Liver (tissue), 9 donors: ENCODE results near the gene SPATA2L. TPM values are rescaled to one million over a fixed set of nuclear protein-coding genes. Genes with fewer than 3 reads are reported as not detected.

Experiments
- DNase-seq: peaks from one replicate; pipeline ENCODE4 v3.0.0-alpha.2; 2017; ENCODE audit warnings: low spot score
- H3K27ac ChIP-seq, 2 donors: one replicate each; pipeline ENCODE4 v1.7.0; 2013; ENCODE audit warnings: inconsistent platforms in 2 of 2, low read length in 2 of 2, control low read depth in 1 of 2, low read depth in 1 of 2, mild to moderate bottlenecking in 1 of 2
- H3K27me3 ChIP-seq, 4 donors: one replicate each; pipeline versions ENCODE4 v1.6.1 to v1.7.0; 2013; ENCODE audit warnings: low read length in 3 of 4, inconsistent platforms in 1 of 4, mild to moderate bottlenecking in 1 of 4, moderate library complexity in 1 of 4; ENCODE audit not compliant: control insufficient read depth in 4 of 4, insufficient read depth in 4 of 4
- H3K36me3 ChIP-seq, 4 donors: one replicate each; pipeline versions ENCODE4 v1.6.1 to v1.7.0; 2013; ENCODE audit warnings: low read length in 3 of 4, mild to moderate bottlenecking in 3 of 4, low read depth in 1 of 4, moderate library complexity in 1 of 4; ENCODE audit not compliant: control insufficient read depth in 4 of 4, insufficient read depth in 3 of 4
- H3K4me1 ChIP-seq, 4 donors: one replicate each; pipeline versions ENCODE4 v1.6.1 to v1.7.0; 2013; ENCODE audit warnings: low read length in 3 of 4, mild to moderate bottlenecking in 3 of 4, moderate library complexity in 1 of 4; ENCODE audit not compliant: control insufficient read depth in 4 of 4, insufficient read depth in 4 of 4
- H3K4me3 ChIP-seq, 3 donors: one replicate each; pipeline versions ENCODE4 v1.6.1 to v1.7.0; 2013; ENCODE audit warnings: low read length in 3 of 3, control low read depth in 1 of 3, low read depth in 1 of 3, mild to moderate bottlenecking in 1 of 3
- H3K9ac ChIP-seq, 2 donors: one replicate each; pipeline ENCODE4 v1.7.0; 2013; ENCODE audit warnings: low read length in 2 of 2, mild to moderate bottlenecking in 2 of 2, moderate library complexity in 2 of 2, control low read depth in 1 of 2, low read depth in 1 of 2
- H3K9me3 ChIP-seq, 4 donors: one replicate each; pipeline versions ENCODE4 v1.6.1 to v1.7.0; 2013; ENCODE audit warnings: low read length in 3 of 4; ENCODE audit not compliant: control insufficient read depth in 4 of 4
- ATF3 ChIP-seq: IDR thresholded peaks from 2 replicates; pipeline ENCODE4 v1.6.1; 2016; ENCODE audit warnings: antibody characterized with exemption
- CTCF ChIP-seq: fragments of 150-350 bp; IDR thresholded peaks from 2 replicates; pipeline ENCODE4 v1.5.1; 2017; ENCODE audit warnings: improper control_type of control experiment, low read depth, low read length; ENCODE audit not compliant: missing input control
- EGR1 ChIP-seq, 2 donors: IDR thresholded peaks; 2 replicates each; pipeline ENCODE4 v1.6.1; 2016 to 2018; ENCODE audit warnings: antibody characterized with exemption in 2 of 2, low read depth in 2 of 2
- FOXA1 ChIP-seq: IDR thresholded peaks from 2 replicates; pipeline ENCODE4 v1.6.1; 2016; ENCODE audit warnings: antibody characterized with exemption
- FOXA2 ChIP-seq: IDR thresholded peaks from 2 replicates; pipeline ENCODE4 v1.6.1; 2016; ENCODE audit warnings: antibody characterized with exemption
- HNF4A ChIP-seq, 2 donors: conservative IDR thresholded peaks; 2 replicates each; pipeline ENCODE4 v1.6.1; 2016; ENCODE audit warnings: antibody characterized with exemption in 2 of 2, mild to moderate bottlenecking in 2 of 2
- HNF4G ChIP-seq: IDR thresholded peaks from 2 replicates; pipeline ENCODE4 v1.6.1; 2016; ENCODE audit warnings: antibody characterized with exemption
- JUND ChIP-seq, 2 donors: IDR thresholded peaks; 2 replicates each; pipeline ENCODE4 v1.6.1; 2016; ENCODE audit warnings: antibody characterized with exemption in 2 of 2
- MAX ChIP-seq: IDR thresholded peaks from 2 replicates; pipeline ENCODE4 v1.6.1; 2016; ENCODE audit warnings: antibody characterized with exemption
- NR2F2 ChIP-seq: IDR thresholded peaks from 2 replicates; pipeline ENCODE4 v1.6.1; 2016; ENCODE audit warnings: antibody characterized with exemption
- RAD21 ChIP-seq, 2 donors: IDR thresholded peaks; 2 replicates each; pipeline ENCODE4 v1.6.1; 2016; ENCODE audit warnings: antibody characterized with exemption in 2 of 2, mild to moderate bottlenecking in 2 of 2
- REST ChIP-seq: IDR thresholded peaks from 2 replicates; pipeline ENCODE4 v1.6.1; 2016; ENCODE audit warnings: antibody characterized with exemption, mild to moderate bottlenecking
- RXRA ChIP-seq, 2 donors: IDR thresholded peaks; 2 replicates each; pipeline ENCODE4 v1.6.1; 2017 to 2018; ENCODE audit warnings: antibody characterized with exemption in 2 of 2, mild to moderate bottlenecking in 1 of 2
- SP1 ChIP-seq: IDR thresholded peaks from 2 replicates; pipeline ENCODE4 v1.6.1; 2018; ENCODE audit warnings: antibody characterized with exemption, mild to moderate bottlenecking
- TAF1 ChIP-seq: conservative IDR thresholded peaks from 2 replicates; pipeline ENCODE4 v1.6.1; 2016; ENCODE audit warnings: antibody characterized with exemption, mild to moderate bottlenecking
- YY1 ChIP-seq: IDR thresholded peaks from 2 replicates; pipeline ENCODE4 v1.6.1; 2016; ENCODE audit warnings: antibody characterized with exemption, mild to moderate bottlenecking
- WGBS: extraction: QIAGEN DNeasy Blood & Tissue Kit; methylation state at CpG from one replicate; pipeline ENCODE4 v1.1.7; 2013; 5-methylcytosine and 5-hydroxymethylcytosine counted together
- polyA plus RNA-seq, 2 donors: library from polyadenylated mRNA; stranded (reverse) in 1 of 2; unstranded in 1 of 2; fragments of 200-250 nt in 1 of 2; fragments of >200 nt in 1 of 2; fragmentation: Nextera tagmentation in 1 of 2; extraction: Ambion mirVana in 1 of 2; gene quantifications; one replicate each; pipeline versions ENCODE4 v1.2.1 to v1.2.3, GENCODE V29; 2013 to 2015
- total RNA-seq, 2 donors: library from RNA; depleted of rRNA; stranded (reverse); fragments of >200 nt; gene quantifications; one replicate each; pipeline ENCODE4 v1.2.3, GENCODE V29; 2014
- donor health status: healthy.
- donor health status: healthy.
- donor health status: healthy.
- donor health status: healthy.
- donor health status: healthy.

SPATA2L gene
- total and polyA plus RNA-seq, 4 donors = 4.6 to 11.3 (median 6.9) TPM

- TF ChIP-seq CTCF = no peak
Measured at GRCh38 chr16:89705006-89705405, 3.5 kb upstream of the SPATA2L start (continued).

GRCh38 chr16:89704281-89704680 lies 2.8 kb upstream of the SPATA2L start:
- Histone ChIP-seq H3K36me3 (peaks cover 0 to 6% (median under 1%) of the 10 kb centered on the region in 4 donors), H3K9me3 (no peaks in the 10 kb centered on the region), H3K9ac (no peak overlapping the region), H3K4me1 (peaks cover 6 to 25% (median 17%) of the 10 kb centered on the region in 4 donors), H3K27me3 (no peaks in the 10 kb centered on the region), H3K4me3 (no peak overlapping the region), H3K27ac (no peak overlapping the region)
- TF ChIP-seq HNF4A (conservative IDR thresholded peaks at IDR 0.05) (no peak), ATF3 (no peak), JUND (IDR thresholded peaks at IDR 0.05) (no peak), TAF1 (no peak), HNF4G (no peak), FOXA1 (no peak), EGR1 (IDR thresholded peaks at IDR 0.05; ENCODE audit: low read depth in 2 of 2) (no peak)
- whole genome bisulfite sequencing = 85% methylated on average over 13 of the region's 13 CpGs
- no peak for DNase-seq

- H3K9me3 ChIP-seq = no peaks in the 10 kb centered on the region
- H3K27ac ChIP-seq = peak overlapping the region; percentile 80 to 96
- H3K36me3 ChIP-seq = peaks cover 0 to 8% (median 2%) of the 10 kb centered on the region in 4 donors
- peaks cover 8 to 28% (median 16%) of the 10 kb centered on the region in 4 donors for H3K4me1 ChIP-seq
- TF ChIP-seq YY1 (no peak), EGR1 (IDR thresholded peaks at IDR 0.05; ENCODE audit: low read depth in 2 of 2) (no peak), FOXA2 (no peak), FOXA1 (no peak), HNF4G (no peak), JUND (IDR thresholded peaks at IDR 0.05) (no peak), MAX (no peak), NR2F2 (no peak), RAD21 (IDR thresholded peaks at IDR 0.05) (no peak), HNF4A (conservative IDR thresholded peaks at IDR 0.05) (no peak), SP1 (no peak), ATF3 (no peak), CTCF (no peak), RXRA (IDR thresholded peaks at IDR 0.05) (no peak), REST (no peak), TAF1 (no peak)
- H3K27me3 ChIP-seq = no peaks in the 10 kb centered on the region
- WGBS = 1% methylated on average over 78 of the region's 78 CpGs
- H3K4me3 ChIP-seq = peak overlapping the region; percentile 34 to 82 (median 59)
- peak; percentile 58 for DNase-seq
- peak overlapping the region in 1 of 2 donors; percentile 90 for H3K9ac ChIP-seq
Measured at GRCh38 chr16:89700649-89701424, 668 bp downstream of the SPATA2L start.
